GM18907 (cell line): ENCODE results near the gene ZNF213.

ENCODE experiments used
- ATAC-seq: cut with Tn5 transposase; IDR thresholded peaks from one replicate; pipeline ENCODE4 v1.9.1; 2021; ENCODE audit warnings: mild to moderate bottlenecking, moderate library complexity; ENCODE audit not compliant: unreplicated experiment

The ZNF213 gene

GRCh38 chr16:3101018-3101840 is 33.6 kb upstream of the ZNF213 start:
- ATAC-seq = no peak

DNA sequence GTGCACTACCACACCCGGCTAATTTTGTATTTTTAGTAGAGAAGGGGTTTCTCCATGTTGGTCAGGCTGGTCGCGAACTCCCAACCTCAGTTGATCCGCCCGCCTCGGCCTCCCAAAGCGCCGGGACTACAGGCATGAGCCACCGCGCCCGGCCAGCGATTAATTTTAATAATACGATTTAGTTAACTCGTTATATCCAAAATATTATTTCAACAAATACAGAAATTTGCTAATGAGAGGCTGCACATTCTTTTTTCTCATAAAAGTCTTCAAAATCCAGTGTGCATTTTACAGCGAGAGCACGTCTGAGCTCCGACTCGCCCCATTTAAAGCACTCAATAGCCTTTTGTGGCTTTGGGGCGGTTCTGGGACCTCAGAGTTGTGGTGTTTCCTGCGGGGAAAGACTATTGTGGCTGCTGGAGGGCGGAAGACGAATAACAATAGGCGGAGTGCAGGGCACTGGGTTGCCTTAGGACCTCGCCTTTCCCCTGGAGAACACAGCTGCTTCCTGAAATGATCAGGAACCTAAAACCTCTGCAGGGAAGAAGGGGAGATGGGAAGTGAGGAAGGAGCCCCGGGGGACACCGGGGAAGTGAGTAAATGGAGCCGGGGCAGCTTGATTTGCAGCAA is 32.9 kb upstream of the ZNF213 start:
- ATAC-seq = no peak

DNA sequence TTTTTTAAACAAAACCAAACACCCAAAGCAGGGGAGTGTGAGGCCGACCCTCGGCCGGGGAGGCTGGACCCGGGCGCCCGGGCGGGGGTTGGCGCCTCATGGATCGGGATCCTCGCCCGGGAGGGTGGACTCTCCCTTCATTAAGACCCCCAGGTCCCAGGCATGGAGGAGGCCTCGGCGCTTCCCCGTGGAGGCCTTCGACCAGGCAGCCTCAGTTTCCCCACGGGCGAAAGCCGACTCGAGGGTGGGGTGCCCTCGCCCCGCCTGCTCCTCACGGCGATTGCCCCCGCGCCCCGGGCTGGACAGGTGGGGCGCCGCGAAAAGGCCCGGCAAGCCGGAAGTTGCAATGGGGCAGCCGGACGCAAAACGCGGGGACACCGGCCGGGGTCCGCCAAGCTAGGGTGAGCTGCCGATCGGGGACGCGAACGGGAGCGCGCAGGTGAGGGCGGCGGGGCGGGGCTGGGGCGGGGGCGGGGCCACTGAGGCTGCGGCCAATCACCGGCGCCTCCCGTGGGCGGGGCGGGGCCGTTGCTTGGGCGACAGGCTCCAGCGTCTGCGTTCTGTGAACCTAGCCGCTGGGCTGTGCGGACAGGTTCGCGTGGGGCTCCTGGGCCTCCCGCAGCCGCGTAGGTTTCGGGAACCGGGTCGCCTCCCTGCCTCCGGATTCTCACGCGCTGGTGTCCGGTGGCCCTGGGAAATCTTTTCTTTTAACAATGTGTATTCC is 28.5 kb upstream of the ZNF213 start:
- peak; percentile 85 for ATAC-seq

DNA sequence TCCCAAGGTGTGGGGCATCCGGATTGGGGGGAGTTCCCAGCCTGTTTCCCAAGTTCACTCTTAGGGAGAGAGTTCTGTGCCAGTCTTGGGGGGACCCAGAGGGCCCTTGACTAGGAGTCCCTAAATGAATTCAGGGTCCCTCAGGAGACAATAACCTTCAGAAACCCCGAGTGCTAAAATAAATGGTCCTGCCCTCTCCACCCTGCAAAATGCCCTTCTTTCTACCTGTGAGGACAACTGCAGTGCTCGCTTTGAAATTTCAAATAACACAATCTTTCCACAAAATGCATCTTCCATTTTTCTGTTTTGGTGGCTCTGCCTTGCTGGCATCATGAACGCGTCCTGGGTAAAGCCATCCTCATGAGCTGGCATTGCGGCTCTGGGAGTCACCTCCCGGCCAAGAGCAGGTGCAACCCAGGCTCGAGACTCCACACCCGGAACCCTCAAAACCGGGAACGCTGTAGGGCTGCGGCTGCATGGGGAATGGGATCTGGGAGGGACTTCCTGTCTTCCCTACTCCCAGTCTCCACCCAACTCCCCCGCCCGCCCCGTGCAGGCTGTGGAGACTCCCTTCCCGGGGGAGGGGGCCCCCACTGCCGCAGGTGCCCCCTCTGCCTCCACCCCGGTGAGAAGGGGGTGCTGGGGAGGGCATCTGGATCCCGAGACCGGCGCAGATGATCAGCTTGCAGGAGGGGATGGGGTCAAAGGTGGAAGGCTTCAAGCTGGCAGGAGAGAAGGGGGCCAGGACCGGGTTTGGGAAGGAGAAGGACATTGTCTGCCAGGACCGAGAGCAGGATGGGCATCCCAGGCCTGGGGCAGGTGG is 22.6 kb upstream of the ZNF213 start, which contains the start of gene ZNF205:
Gene ZNF205 (plus strand): TSS at position 529 of the 823 bp plus-strand sequence. CDS start 845 bp downstream, outside the sequence.
- no peak for ATAC-seq

DNA sequence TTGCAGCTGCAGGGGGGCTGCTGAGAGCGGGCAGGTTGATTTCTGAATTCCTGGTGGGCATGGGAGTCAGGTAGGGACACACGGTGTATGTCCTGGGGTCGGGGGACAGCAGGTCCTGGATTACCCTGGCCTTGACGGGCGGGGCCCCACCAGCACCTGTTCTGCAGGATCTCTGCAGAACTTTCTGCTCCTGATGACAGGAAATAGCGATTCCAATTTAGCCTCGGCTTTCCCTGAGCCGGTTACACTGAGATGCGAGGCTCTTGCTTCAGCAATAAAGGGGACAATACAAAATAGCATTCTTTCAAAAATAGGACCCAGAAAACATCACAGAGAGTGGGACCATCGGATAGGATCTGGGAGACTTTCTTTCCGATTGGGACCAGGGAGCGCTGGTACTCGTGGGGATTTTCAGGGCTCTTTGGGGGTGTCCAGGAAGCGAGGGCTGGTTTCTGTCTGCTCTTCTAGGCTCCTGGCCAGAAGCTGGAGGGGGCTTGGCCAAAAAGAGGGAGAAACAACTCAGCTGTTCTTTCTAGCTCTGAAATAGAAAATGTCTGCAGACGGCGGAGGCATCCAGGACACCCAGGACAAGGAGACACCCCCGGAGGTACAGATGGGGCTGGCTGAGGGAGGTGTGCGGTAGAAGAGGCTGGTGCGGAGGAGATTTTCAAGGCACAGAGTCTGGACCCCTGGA is 21.8 kb upstream of the ZNF213 start:
- no peak for ATAC-seq

- no peak for ATAC-seq
Observed at GRCh38 chr16:3113765-3114479, 20.9 kb upstream of the ZNF213 start.

DNA sequence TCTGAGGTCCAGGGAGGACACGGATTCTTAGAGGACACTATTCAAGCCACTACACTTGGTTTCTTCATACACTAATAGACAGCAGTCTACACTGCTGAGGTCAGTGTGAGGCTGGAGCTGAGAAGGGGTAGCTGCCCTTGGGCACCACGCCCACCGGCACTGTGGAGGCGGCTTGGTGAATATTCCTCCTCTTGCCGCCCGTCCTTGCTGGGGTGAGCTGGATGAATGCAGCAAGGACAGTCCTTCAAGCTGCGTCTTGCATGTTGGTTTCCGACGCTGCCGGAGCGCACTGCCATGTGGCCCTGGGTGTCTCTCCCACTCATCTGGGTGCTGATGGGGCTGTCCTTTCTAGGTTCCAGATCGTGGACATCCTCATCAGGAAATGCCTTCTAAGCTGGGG is 19.8 kb upstream of the ZNF213 start:
- no peak for ATAC-seq

GRCh38 chr16:3115561-3115960 is 19.3 kb upstream of the ZNF213 start:
- ATAC-seq = no peak

DNA sequence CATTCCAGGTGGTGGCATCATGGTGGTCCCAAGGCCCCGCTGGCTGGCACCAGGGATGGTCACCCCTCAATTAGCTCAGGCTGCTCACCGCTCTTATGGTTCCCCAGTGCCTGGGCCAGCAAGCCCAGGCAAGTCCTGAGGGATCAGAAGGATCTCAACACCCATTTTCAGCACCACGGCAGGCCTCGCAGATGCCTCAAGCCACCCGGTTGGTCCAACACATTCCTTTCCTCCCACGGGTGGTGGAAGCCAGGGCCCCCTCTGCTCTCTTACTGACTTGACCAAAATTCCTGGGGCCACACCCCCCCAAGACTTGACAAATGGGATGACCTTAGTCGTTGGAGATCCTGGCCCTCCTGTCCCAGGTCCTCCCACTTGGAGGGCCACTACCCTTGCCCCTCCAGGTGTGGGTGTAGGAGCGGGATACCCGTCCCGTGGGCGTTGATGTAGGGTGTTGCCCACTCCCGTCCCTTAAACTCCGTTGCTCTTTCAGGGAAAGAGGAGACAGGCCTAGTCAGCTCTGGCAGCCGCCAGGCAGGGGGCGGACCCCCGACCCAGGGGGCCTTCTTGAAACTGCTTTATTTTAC is 16.5 kb upstream of the ZNF213 start:
- ATAC-seq = no peak

DNA sequence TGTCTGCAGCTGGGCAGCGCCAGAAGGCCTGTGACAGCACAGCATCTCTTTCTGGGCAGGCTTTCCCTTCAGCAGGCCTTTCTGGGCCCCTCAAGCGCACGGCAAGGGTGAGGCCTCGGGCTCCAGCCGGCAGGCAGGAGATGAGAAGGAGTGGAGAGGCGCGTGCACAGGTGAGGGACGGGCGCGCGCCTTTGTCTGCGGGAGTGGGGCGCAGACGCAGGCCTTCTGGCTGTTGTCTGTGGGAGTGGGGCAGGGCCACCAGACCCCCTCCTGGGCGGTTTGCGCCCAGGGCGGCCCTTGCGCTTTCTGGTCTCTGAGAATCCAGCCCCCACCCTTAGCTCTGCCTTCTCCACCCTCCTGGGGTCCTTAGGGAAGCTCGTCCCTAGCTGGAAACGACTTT is 16.0 kb upstream of the ZNF213 start:
- ATAC-seq = no peak

DNA sequence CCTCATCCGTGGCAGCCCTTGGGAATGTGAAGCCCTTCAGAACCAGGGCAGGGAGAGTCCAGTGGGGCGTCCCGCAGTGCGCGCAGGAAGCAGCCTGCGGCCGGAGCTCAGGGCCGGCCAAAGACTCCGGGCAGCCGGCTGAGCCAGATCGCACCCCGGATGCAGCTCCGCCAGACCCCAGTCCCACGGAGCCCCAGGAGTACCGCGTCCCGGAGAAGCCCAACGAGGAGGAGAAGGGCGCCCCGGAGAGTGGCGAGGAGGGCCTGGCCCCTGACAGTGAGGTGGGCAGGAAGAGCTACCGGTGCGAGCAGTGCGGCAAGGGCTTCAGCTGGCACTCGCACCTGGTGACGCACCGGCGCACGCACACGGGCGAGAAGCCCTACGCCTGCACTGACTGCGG is 15.5 kb upstream of the ZNF213 start:
- no peak for ATAC-seq

- no peak for ATAC-seq
Observed at GRCh38 chr16:3119701-3120408, 15.0 kb upstream of the ZNF213 start.

DNA sequence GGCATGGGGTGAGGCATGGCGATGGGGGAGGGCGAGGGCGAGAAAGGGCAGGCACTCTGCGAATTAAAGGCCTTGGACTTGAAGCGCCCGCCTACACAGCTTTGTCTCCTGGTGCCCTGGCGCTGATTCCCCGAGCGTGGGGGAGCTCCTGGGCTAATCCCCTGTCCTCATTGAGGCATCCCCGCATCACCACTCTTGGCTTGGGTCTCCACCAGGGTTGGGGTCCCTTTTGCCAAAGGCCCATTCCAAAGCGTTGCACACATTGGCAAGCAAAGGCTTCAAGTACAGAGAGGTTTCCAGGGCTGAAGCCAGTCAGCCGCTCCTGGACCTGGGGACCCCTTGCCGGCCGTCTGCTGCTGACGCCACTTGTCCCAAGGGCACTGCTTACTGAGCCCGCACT is 14.4 kb upstream of the ZNF213 start:
- no peak for ATAC-seq

DNA sequence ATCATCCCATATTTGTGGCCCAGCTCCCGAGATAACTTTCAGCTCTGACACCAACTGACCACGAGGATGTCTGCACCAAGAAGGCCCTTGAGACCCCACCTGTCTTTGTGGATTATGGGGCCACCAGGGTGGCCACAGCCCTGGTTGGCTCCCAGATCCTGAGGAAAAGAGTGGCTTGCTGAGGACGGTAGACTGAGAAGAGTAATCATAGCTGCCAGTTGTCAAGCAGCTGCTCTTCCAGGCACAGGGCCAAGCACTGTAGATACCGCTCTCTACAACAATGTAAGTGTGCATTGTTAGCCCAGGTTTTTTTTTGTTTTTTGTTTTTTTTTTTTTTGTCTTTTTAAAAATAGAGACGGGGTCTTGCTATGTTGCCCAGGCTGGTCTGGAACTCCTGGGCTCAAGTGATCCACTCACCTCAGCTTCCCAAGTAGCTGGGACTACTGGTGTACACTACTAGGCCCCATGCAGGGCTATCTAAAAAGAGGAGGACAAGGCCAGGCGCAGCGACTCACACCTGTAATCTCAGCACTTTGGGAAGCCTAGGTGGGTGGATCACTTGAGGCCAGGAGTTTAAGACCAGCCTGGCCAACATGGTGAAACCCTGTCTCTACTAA is 12.9 kb upstream of the ZNF213 start:
- ATAC-seq = no peak

- no peak for ATAC-seq
Observed at GRCh38 chr16:3122926-3123570, 11.8 kb upstream of the ZNF213 start.

- peak; percentile 87 for ATAC-seq
Observed at GRCh38 chr16:3123986-3124886, 10.6 kb upstream of the ZNF213 start.

DNA sequence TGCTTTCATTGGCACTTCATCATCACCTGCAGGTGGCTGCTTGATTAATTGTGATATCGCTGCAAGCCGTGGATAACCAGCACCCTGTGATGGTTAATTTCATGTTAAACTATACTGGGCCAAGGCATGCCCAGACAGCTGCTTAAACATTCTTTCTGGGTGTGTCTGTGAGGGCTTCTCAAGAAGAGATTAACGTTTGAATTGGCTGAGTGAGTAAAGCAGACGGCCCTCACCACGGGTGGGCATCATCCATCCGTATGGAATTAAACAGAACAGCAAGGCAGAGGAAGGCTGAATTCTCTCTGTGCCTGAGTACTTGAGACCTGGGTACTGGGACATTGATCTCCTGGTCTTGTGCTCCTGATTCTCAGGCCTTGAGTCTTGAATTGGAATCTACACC is 7.1 kb upstream of the ZNF213 start:
- no peak for ATAC-seq
